GM21515 (cell line): Measurements from ENCODE around the gene ITIH5.

ENCODE experiments used
- ATAC-seq: cut with Tn5 transposase; IDR thresholded peaks from one replicate; pipeline ENCODE4 v1.9.1; 2021; ENCODE audit not compliant: unreplicated experiment

ITIH5 gene

DNA sequence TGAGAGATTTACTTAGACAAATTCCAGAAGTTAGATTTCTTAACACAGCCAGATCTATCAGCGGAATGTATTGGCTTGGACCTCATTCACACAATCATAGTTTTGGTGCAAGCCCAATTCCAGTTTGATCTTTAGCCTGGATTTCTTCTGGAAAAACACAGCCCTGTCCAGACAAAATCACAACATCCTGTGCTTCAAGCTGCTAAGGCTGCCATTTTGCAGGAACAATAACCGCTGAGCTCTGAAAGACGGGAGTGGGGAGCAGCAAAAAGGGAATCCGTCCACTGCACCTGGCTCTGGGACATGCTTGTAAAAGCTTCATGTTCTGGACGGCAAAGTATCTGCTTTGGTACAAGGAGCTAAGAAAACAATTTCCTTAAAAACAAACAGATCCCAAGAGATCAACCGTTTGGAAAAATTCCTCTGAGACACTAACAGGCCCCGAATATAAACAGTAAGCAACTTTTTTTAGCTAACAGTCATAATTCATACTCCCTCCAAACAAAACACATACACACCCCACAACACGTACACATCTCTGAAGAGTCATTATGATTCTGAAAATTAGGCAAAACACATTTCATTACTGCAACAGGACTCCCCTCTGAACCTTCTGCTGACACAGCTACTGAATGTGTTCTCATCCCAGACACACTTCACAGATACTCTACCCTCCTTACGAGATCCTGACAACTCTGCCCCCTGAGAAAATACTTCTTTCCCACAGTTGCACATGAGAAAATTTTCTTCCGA lies 32.4 kb downstream of the ITIH5 start:
- ATAC-seq = no peak

DNA sequence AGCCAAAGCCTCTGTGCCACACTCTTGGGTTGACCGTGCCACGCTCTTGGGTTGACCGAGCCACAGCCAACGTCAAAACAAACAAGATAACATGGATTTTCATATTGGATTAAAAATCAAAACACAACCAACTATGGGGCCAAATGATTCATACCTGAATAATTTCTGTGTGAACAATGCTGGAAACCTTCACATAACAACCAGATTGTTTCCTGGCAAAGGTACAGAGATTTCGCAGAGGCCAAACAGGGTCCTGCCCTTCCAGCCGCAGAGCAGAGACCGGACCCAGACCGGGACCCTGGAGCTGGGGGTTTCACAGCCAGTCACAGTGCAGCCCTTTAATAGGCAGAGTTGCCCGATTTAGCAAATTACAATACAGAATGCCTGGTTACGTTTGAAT lies 40.5 kb downstream of the ITIH5 start:
- ATAC-seq = no peak

- no peak for ATAC-seq
Measured at GRCh38 chr10:7625836-7626235, 40.9 kb downstream of the ITIH5 start.

DNA sequence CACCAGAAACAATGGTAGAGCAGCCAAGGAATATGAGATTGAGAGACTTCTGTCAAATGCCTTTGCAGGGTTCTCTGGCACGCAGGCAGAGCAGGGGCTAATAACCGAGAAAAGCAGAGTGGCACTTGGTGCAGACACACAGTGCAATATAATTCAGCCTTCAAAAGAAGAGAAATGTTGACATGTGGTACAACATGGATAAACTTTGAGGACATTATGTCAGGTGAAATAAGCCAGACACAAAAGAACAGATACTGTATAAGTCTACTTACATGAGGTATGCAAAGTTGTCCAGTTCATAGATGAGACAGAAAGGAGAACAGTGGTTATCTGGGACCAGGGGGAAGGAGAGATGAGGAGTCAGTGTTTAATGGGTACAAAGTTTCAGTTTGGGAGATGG lies 41.8 kb downstream of the ITIH5 start:
- no peak for ATAC-seq

DNA sequence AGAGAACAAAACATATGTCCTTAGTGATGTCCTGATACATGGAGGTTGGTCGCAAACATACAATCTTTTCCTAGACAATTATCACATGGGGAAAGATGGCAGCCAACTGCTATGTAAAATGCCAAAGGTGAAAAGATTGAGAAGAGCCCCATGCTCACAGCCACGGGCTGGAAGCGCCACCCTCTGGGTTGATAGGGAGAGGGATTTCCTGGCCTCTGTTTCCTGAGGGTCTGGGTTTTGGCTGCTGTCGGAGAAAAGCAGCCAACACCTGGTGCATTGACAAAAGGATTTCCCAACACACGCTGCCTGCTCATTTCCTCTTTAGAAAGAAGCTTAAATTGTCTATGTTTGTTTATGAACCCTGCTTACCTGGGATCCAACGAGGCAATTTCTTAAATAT lies 43.8 kb downstream of the ITIH5 start:
- ATAC-seq = no peak

- ATAC-seq = no peak
Measured at GRCh38 chr10:7618461-7618860, 48.3 kb downstream of the ITIH5 start.

DNA sequence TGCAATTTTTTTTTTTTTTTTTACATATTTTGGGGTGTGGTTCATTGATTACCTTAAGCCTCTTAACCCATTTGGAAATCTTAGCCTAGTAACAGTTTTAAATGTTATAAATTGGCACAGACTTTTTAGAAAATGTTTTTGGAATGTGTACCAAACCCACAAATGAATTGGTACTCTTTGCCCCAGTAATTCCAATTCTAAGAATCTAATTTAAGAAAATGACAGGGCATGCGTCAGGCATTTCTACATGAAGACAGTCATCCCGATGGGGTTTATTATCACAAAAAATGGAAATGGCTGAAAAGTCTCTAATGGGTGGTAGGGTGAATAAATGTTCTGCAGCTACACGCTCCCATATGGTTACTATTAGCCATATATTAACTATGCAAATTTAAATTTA lies 54.9 kb downstream of the ITIH5 start:
- ATAC-seq = no peak

DNA sequence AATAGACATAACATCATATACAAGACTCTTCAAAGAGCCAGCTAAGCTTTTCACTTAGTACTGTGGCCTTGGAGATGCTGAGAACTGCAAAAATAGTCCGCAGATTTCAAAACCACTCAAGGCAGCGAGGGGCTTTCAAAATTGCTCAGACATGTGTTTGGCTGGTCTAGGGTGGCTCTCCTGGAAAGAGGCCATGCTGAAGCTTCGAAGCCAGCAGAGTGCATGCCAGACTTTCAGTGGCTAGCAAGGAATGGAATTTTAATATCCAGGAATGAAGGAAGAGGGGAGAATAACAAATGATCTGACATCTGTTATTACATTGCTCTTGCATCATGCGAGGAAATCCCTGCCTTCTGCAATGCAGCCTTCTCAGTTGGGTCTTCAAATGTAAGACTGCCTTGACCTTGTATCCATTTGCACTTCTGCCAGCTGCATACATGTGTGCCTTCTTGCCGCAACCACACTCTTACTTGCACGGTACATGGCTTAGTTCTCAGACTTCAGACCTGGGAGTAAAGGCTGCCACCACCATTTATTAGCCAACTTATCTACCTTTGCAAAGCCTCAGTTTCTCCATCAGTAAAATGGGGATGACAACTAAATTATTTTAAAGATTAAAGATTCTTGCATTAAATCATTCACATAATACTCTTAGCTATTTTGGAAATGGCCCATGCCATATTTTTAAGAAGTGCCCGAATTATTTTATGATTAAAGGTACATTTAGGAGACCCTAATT lies 55.9 kb downstream of the ITIH5 start:
- ATAC-seq = no peak

GRCh38 chr10:7610026-7610425 lies 56.7 kb downstream of the ITIH5 start:
- ATAC-seq = no peak

GRCh38 chr10:7609556-7609955 lies 57.2 kb downstream of the ITIH5 start:
- no peak for ATAC-seq

DNA sequence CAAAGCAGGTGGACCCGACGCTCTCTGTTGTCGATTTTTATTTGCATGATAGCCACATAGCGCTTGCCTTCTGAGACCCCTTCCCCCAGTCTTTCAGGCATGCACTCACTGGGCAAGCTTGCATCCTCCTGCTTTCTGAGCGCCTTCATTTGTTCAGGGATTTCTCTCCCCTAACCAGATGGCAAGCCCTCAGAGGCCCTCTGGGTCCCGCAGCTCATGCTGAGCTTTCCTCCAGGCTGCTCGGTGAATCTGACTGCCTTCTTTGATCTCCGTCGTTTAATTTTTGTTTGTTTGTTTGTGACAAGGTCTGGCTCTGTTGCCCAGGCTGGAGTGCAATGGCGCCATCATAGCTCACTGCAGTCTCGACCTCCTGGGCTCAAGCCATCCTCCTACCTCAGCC lies 58.8 kb downstream of the ITIH5 start:
- ATAC-seq = no peak

- no peak for ATAC-seq
Measured at GRCh38 chr10:7606951-7607404, 59.8 kb downstream of the ITIH5 start.

GRCh38 chr10:7605565-7606295 lies 61.0 kb downstream of the ITIH5 start:
- no peak for ATAC-seq

DNA sequence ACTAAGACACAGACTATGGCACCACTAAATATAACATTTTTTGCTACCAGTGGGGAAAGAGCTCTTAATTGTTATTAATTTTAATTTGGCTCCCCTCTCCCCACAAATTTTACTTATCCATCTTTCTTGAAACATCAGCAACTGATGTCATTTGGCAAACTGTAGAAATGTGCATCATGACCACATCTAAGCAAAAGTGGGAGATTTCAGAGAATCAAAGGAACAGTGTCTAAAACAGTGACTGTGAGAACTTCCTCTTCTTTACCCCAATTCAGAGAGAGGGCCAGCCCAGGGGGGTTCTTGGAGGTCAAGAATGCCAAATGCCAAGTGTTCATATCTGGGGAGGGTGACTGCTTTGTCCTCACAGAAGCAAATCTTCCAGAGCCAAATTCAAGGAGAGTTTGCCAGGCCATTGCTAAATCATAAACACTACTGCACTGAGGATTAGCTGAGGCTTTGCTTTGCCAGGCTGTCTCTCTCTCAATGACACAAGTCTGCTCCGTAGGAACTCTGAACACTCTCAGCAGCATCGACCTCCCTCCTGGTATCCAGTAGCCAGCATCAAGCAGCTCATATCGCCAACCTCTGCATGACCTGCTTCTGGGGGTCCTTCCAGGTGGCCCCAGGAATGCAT lies 65.6 kb downstream of the ITIH5 start:
- no peak for ATAC-seq

GRCh38 chr10:7598771-7599170 lies 68.0 kb downstream of the ITIH5 start:
- no peak for ATAC-seq

GRCh38 chr10:7596356-7596755 lies 70.4 kb downstream of the ITIH5 start:
- no peak for ATAC-seq

DNA sequence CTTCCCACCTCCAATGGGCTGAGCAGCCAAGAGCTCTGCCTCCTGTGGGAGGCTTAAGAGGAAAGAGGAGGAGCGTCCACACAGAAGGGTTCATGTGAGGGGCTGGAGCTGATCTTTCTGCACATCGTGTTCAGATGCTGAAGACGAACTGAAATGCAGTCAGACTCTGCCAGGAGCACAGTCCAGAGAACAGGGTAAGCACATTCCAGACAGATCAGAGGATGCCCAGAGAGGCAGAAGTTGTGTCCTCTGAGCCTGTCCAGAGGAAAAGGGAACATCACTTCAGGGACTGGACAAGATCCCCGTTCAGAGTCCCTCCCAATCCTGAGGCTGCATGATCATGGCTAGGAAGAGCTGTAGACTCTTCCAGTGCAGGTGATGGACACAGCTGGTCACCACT lies 72.9 kb downstream of the ITIH5 start:
- no peak for ATAC-seq

DNA sequence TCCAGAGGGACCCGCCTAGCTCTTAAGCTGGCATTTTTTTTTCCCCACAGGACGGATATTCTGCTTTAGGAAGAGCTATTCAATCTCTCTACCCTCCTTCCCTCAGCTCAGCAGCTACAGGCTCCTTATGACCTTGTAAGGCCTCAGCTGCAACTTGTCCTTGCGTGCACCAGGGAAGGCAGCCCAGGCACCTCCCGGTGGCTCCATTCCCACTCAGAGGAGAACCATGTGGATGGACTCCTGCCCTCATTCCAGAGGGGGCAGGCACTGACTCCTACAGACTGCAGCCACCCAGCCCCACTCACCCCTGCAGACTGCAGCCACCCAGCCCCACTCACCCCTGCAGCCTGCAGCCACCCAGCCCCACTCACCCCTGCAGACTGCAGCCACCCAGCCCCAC lies 73.7 kb downstream of the ITIH5 start:
- no peak for ATAC-seq

DNA sequence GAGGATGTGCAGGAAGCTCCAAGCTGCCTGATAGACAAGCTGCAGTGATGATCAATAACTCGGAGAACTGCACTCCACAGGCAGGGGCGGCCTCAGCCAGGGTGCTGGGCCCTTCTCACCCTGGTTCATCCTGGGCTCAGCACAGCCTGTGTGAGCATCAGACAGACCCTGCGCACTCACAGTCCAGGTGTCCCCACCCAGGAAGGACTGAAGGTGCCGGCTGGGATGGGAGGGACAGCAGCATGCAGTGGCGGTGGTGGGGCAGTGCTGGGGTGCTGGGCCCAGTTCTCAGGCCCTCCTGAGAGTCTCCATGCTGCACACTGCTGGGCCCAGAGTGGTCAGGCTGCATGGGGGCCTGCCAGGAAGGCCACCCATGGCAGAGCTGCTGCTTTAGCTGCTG lies 74.1 kb downstream of the ITIH5 start:
- no peak for ATAC-seq

GRCh38 chr10:7590271-7590670 lies 76.5 kb downstream of the ITIH5 start:
- ATAC-seq = no peak

GRCh38 chr10:7589748-7590147 lies 77.0 kb downstream of the ITIH5 start:
- ATAC-seq = no peak

- no peak for ATAC-seq
Measured at GRCh38 chr10:7587865-7588188, 78.9 kb downstream of the ITIH5 start.
